HepG2 (cell line): ENCODE measurements around the gene CIB2.

Experiments used
- ZBTB21 ChIP-seq: sonication (generic); formaldehyde crosslinking; IDR thresholded peaks from 2 replicates; pipeline ENCODE4 v1.4.0; 2020; ENCODE audit warnings: missing genetic modification reagents
- ZNF354B ChIP-seq: sonication (generic); formaldehyde crosslinking; IDR thresholded peaks from 2 replicates; pipeline ENCODE4 v1.8.0; 2022; ENCODE audit warnings: mild to moderate bottlenecking, missing genetic modification reagents
- ZNF430 ChIP-seq: sonication (generic); formaldehyde crosslinking; IDR thresholded peaks from 2 replicates; pipeline ENCODE4 v1.9.0; 2021; ENCODE audit warnings: mild to moderate bottlenecking, missing genetic modification reagents
- TF ChIP-seq, protein P1 (sequence below): sonication (generic); formaldehyde crosslinking; conservative IDR thresholded peaks from 2 replicates; pipeline ENCODE4 v1.4.0; 2020; ENCODE audit warnings: missing genetic modification reagents
- TF ChIP-seq, protein P2 (sequence below): sonication (generic); formaldehyde crosslinking; IDR thresholded peaks from 2 replicates; pipeline ENCODE4 v1.4.0; 2020; ENCODE audit warnings: missing genetic modification reagents
- TF ChIP-seq, protein P3 (sequence below): sonication (generic); formaldehyde crosslinking; IDR thresholded peaks from 2 replicates; pipeline ENCODE4 v1.5.0; 2020; ENCODE audit warnings: mild to moderate bottlenecking, missing genetic modification reagents, moderate library complexity
- TF ChIP-seq, protein P4 (sequence below): sonication (generic); formaldehyde crosslinking; IDR thresholded peaks from 2 replicates; pipeline ENCODE4 v1.4.0; 2020; ENCODE audit warnings: missing genetic modification reagents

DNA sequence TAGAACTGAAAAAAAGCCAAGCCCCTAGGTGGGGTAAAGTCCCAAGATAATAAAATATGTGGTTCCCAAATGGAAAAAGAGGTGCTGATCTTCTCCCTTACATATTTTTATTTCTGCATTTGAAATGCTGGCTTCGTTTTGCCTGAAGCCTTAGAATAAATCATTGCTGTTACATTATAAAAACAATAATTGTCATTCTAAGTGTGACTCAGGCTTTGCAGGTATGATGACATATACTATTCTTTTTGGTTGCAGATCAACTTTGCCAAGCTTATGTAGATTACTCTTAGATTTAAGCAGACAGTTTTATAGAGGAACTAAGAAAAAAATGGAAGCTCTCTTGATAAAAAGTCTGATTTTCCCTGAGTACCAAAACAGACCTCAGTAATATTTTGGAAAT, 25.4 kb upstream of the CIB2 start:
- TF ChIP-seq, protein P1, sequence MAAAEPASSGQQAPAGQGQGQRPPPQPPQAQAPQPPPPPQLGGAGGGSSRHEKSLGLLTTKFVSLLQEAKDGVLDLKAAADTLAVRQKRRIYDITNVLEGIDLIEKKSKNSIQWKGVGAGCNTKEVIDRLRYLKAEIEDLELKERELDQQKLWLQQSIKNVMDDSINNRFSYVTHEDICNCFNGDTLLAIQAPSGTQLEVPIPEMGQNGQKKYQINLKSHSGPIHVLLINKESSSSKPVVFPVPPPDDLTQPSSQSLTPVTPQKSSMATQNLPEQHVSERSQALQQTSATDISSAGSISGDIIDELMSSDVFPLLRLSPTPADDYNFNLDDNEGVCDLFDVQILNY (CRISPR knock-in tag): no peak
- TF ChIP-seq ZBTB21 (CRISPR knock-in tag): no peak
- TF ChIP-seq, protein P2, sequence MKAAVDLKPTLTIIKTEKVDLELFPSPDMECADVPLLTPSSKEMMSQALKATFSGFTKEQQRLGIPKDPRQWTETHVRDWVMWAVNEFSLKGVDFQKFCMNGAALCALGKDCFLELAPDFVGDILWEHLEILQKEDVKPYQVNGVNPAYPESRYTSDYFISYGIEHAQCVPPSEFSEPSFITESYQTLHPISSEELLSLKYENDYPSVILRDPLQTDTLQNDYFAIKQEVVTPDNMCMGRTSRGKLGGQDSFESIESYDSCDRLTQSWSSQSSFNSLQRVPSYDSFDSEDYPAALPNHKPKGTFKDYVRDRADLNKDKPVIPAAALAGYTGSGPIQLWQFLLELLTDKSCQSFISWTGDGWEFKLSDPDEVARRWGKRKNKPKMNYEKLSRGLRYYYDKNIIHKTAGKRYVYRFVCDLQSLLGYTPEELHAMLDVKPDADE (CRISPR knock-in tag): no peak
- TF ChIP-seq, protein P3, sequence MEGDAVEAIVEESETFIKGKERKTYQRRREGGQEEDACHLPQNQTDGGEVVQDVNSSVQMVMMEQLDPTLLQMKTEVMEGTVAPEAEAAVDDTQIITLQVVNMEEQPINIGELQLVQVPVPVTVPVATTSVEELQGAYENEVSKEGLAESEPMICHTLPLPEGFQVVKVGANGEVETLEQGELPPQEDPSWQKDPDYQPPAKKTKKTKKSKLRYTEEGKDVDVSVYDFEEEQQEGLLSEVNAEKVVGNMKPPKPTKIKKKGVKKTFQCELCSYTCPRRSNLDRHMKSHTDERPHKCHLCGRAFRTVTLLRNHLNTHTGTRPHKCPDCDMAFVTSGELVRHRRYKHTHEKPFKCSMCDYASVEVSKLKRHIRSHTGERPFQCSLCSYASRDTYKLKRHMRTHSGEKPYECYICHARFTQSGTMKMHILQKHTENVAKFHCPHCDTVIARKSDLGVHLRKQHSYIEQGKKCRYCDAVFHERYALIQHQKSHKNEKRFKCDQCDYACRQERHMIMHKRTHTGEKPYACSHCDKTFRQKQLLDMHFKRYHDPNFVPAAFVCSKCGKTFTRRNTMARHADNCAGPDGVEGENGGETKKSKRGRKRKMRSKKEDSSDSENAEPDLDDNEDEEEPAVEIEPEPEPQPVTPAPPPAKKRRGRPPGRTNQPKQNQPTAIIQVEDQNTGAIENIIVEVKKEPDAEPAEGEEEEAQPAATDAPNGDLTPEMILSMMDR (CRISPR knock-in tag): no peak
- TF ChIP-seq ZNF430 (CRISPR knock-in tag): no peak
- TF ChIP-seq ZNF354B: no peak
- TF ChIP-seq, protein P4, sequence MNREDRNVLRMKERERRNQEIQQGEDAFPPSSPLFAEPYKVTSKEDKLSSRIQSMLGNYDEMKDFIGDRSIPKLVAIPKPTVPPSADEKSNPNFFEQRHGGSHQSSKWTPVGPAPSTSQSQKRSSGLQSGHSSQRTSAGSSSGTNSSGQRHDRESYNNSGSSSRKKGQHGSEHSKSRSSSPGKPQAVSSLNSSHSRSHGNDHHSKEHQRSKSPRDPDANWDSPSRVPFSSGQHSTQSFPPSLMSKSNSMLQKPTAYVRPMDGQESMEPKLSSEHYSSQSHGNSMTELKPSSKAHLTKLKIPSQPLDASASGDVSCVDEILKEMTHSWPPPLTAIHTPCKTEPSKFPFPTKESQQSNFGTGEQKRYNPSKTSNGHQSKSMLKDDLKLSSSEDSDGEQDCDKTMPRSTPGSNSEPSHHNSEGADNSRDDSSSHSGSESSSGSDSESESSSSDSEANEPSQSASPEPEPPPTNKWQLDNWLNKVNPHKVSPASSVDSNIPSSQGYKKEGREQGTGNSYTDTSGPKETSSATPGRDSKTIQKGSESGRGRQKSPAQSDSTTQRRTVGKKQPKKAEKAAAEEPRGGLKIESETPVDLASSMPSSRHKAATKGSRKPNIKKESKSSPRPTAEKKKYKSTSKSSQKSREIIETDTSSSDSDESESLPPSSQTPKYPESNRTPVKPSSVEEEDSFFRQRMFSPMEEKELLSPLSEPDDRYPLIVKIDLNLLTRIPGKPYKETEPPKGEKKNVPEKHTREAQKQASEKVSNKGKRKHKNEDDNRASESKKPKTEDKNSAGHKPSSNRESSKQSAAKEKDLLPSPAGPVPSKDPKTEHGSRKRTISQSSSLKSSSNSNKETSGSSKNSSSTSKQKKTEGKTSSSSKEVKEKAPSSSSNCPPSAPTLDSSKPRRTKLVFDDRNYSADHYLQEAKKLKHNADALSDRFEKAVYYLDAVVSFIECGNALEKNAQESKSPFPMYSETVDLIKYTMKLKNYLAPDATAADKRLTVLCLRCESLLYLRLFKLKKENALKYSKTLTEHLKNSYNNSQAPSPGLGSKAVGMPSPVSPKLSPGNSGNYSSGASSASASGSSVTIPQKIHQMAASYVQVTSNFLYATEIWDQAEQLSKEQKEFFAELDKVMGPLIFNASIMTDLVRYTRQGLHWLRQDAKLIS (CRISPR knock-in tag): no peak
